OCI-LY7 (cell line): Measurements from ENCODE around the gene LINC01488. TPM values are rescaled to one million over a fixed set of nuclear protein-coding genes. Genes with fewer than 3 reads are reported as not detected.

Experiments used
- BruUV-seq: library from RNA; stranded (reverse); fragments of 400-500 nt; replicated peaks from 2 replicates; lab custom pipeline; 2021; lab: Mats Ljungman, UMichigan
- CTCF ChIA-PET: fragments of 300-600 bp; sonication (Branson Sonifier 250); formaldehyde crosslinking; loops from one replicate; lab custom pipeline; 2022; ENCODE audit warnings: antibody characterized with exemption; ENCODE audit not compliant: unreplicated experiment; lab: Charles Lee
- POLR2A ChIA-PET: fragments of 300-600 bp; sonication (Branson Sonifier 250); formaldehyde crosslinking; loops from one replicate; lab custom pipeline; 2022; ENCODE audit warnings: antibody characterized with exemption; lab: Charles Lee
- DNase-seq: peaks from one replicate; pipeline ENCODE4 v3.0.0-alpha.2; 2015; ENCODE audit warnings: low spot score
- H2AFZ ChIP-seq: fragments of 200-600 bp; sonication (generic), shearing (Covaris generic); 2 replicates; pipeline ENCODE4 v1.6.1; 2014; ENCODE audit warnings: mild to moderate bottlenecking, antibody characterized with exemption, low read length, moderate library complexity
- H3K27ac ChIP-seq: fragments of 200-600 bp; sonication (generic); 2 replicates; pipeline ENCODE4 v1.5.1; 2014; ENCODE audit warnings: mixed run types, low read depth, mild to moderate bottlenecking, moderate library complexity, low read length, inconsistent platforms; ENCODE audit not compliant: poor library complexity, severe bottlenecking
- H3K36me3 ChIP-seq: fragments of 200-600 bp; sonication (generic); 2 replicates; pipeline ENCODE4 v1.6.1; 2014; ENCODE audit warnings: mild to moderate bottlenecking, antibody characterized with exemption, low read length, moderate library complexity, mixed read lengths; ENCODE audit not compliant: insufficient read depth
- H3K4me1 ChIP-seq: fragments of 200-600 bp; sonication (generic); 2 replicates; pipeline ENCODE4 v1.5.1; 2014; ENCODE audit warnings: mild to moderate bottlenecking, low read length; ENCODE audit not compliant: insufficient read depth, poor library complexity, severe bottlenecking
- H3K4me2 ChIP-seq: fragments of 200-600 bp; sonication (generic); 2 replicates; pipeline ENCODE4 v1.6.1; 2014; ENCODE audit warnings: mild to moderate bottlenecking, low read length
- H3K4me3 ChIP-seq: fragments of 200-600 bp; sonication (generic); 2 replicates; pipeline ENCODE4 v1.5.1; 2014; ENCODE audit warnings: mild to moderate bottlenecking, low read depth, low read length; ENCODE audit not compliant: poor library complexity, severe bottlenecking
- H3K79me2 ChIP-seq: fragments of 200-600 bp; sonication (generic); 2 replicates; pipeline ENCODE4 v1.6.1; 2016; ENCODE audit warnings: low read depth, mild to moderate bottlenecking, low read length, moderate library complexity, mixed read lengths; ENCODE audit not compliant: insufficient read depth
- H3K9me2 ChIP-seq: fragments of 200-600 bp; sonication (generic); 2 replicates; pipeline ENCODE4 v1.6.1; 2016; ENCODE audit warnings: mild to moderate bottlenecking, low read length, mixed read lengths; ENCODE audit not compliant: insufficient read depth
- H3K9me3 ChIP-seq: fragments of 200-600 bp; sonication (generic); 2 replicates; pipeline ENCODE4 v1.6.1; 2014; ENCODE audit warnings: mild to moderate bottlenecking, mixed run types, low read length, mixed read lengths
- H4K20me1 ChIP-seq: fragments of 200-600 bp; sonication (generic); 2 replicates; pipeline ENCODE4 v1.6.1; 2014; ENCODE audit warnings: mild to moderate bottlenecking, antibody characterized with exemption, low read length, moderate library complexity, mixed read lengths; ENCODE audit not compliant: insufficient read depth
- EZH2phosphoT487 ChIP-seq: fragments of 200-600 bp; sonication (generic); IDR thresholded peaks from 2 replicates; pipeline ENCODE4 v1.6.1; 2018; ENCODE audit warnings: low read depth, borderline replicate concordance, mild to moderate bottlenecking, mixed run types, antibody characterized with exemption, low read length, moderate library complexity, mixed read lengths
- intact Hi-C: fragments of 100-400 bp; cut with micrococcal nuclease; formaldehyde crosslinking; loops from one replicate; pipeline ENCODE4 v1.10.0; 2022; ENCODE audit not compliant: unreplicated experiment
- total RNA-seq, 2 experiments: library from RNA; depleted of rRNA in 1 of 2; stranded (reverse); fragments of >200 nt in 1 of 2; shearing (Covaris generic) in 1 of 2; gene quantifications; 2 replicates each; pipeline ENCODE4 v1.2.3, GENCODE V29; 2014 to 2022
- TF ChIP-seq, protein P1 (sequence below): fragments of 200-600 bp; sonication (generic); conservative IDR thresholded peaks from 2 replicates; pipeline ENCODE4 v1.5.1; 2014; ENCODE audit warnings: mild to moderate bottlenecking, antibody characterized with exemption, low read length, moderate library complexity, mixed read lengths

Gene LINC01488
- total RNA-seq, 2 experiments from 2014 or later: not detected

DNA sequence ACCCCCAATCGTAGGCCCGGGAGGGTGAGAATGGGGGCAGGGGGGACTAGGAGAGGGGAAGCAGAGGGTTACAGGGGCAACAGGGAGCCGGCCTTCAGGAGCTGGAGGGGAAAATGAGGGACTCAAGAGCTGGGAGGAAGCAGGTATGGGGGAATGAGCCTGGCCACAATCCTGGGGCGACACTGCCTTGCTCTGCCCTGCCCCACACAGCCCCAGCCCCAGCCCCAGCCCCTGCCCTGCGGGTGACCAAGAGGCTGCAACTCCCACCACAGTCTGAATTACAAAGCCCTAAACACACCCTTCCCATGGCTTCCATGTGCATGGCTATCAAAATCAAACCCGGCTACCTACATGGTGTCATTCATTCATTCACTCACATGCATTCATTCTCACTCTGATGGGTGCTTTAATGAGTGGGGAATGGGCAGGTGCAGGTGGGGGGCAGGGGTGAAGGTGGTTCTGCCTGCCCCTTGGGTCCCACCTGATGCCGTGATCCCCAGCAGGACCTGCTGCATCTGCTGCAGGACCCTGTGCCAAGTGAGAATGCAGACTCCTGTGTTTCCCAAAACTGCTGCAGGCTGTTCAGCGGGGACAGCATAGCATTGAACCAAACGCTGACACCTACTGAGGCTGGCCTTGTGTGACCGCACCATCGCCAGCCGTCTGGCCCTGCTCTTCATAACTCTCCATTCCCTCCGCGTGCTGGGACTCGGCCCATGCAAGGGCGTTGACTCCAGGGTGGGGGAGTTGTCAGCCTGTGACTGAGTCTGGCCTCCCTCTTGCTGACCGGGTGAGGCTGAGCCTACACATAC lies 9.5 kb upstream of the LINC01488 start:
- Histone ChIP-seq H2AFZ (no peak overlapping the region), H3K79me2 (no peaks in the 10 kb centered on the region), H3K9me3 (no peaks in the 10 kb centered on the region), H3K4me2 (no peak overlapping the region), H3K9me2 (no peaks in the 10 kb centered on the region), H3K4me1 (no peaks in the 10 kb centered on the region), H3K27ac (no peak overlapping the region), H3K4me3 (no peak overlapping the region), H4K20me1 (no peaks in the 10 kb centered on the region), H3K36me3 (no peaks in the 10 kb centered on the region)
- CTCF ChIA-PET: no interaction called here
- TF ChIP-seq, protein P1, sequence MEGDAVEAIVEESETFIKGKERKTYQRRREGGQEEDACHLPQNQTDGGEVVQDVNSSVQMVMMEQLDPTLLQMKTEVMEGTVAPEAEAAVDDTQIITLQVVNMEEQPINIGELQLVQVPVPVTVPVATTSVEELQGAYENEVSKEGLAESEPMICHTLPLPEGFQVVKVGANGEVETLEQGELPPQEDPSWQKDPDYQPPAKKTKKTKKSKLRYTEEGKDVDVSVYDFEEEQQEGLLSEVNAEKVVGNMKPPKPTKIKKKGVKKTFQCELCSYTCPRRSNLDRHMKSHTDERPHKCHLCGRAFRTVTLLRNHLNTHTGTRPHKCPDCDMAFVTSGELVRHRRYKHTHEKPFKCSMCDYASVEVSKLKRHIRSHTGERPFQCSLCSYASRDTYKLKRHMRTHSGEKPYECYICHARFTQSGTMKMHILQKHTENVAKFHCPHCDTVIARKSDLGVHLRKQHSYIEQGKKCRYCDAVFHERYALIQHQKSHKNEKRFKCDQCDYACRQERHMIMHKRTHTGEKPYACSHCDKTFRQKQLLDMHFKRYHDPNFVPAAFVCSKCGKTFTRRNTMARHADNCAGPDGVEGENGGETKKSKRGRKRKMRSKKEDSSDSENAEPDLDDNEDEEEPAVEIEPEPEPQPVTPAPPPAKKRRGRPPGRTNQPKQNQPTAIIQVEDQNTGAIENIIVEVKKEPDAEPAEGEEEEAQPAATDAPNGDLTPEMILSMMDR: no peak
- TF ChIP-seq EZH2phosphoT487: no peak
- BruUV-seq: no TSS peak
- intact Hi-C loops: no loop called here
- POLR2A ChIA-PET: no interaction called here
- DNase-seq: no peak

DNA sequence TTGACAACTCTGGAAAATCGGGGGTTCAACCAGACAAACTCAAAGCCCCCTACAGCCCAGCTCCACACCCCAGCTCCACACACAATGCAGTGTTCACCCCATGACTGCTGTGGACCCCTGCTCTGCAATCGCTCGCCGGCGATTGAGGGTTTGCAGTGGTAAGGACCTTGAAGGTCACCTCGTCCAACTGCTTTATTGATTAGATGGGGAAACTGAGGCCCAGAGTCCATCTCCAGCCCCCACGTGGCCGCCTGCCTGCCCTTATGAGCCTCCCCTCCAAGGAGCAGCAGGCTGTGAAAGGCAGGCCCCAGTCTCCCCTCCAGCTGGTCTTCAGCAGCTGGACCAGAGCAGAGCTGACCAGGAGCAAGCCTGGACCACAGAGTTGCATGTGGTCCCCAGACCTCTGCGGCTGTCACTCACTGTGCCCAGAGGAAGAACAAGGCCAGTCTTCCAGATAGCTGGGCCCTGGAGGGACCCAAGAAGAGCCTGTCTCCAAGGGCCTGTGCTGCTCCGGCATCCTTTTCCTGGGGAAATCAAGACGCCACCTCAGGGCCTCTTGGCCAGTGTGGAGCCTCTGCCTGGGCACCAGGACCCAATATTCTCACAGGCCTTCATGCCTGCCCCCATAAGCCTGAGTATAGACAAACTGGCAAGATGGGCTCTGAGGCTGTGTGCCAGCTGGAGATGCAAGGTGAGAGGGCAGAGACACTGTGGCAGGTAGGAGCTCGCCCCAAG lies 8.8 kb upstream of the LINC01488 start:
- Histone ChIP-seq H3K4me1 (no peaks in the 10 kb centered on the region), H3K4me2 (no peak overlapping the region), H3K9me2 (no peaks in the 10 kb centered on the region), H3K79me2 (no peaks in the 10 kb centered on the region), H3K27ac (no peak overlapping the region), H3K9me3 (no peaks in the 10 kb centered on the region), H3K4me3 (no peak overlapping the region), H4K20me1 (no peaks in the 10 kb centered on the region), H3K36me3 (no peaks in the 10 kb centered on the region), H2AFZ (no peak overlapping the region)
- intact Hi-C loops: no loop called here
- TF ChIP-seq EZH2phosphoT487: no peak
- TF ChIP-seq, protein P1: no peak
- DNase-seq: no peak
- BruUV-seq: no TSS peak
- POLR2A ChIA-PET: interaction anchor here (0.6 kb wide), 1 partner anchor 13 kb away, joined by 3 read pairs; no protein-coding TSS in a partner anchor
- CTCF ChIA-PET: no interaction called here
